SKM-1 treated with dmso at 0.1 percent for 144 hours (cell line): Measurements from ENCODE around the gene RNF123.
A peak's percentile ranks its signal among the peaks of the same experiment; 100 is the strongest.
"Not testable (repeated sequence)": the region's sequence is repeated elsewhere in the genome, so short reads cannot be mapped to it uniquely, and the experiment has no call there.

Source experiments
- DNase-seq: peaks from one replicate; lab custom pipeline; 2025; ENCODE audit not compliant: unreplicated experiment; lab: John Stamatoyannopoulos, UW

The RNF123 gene

DNA sequence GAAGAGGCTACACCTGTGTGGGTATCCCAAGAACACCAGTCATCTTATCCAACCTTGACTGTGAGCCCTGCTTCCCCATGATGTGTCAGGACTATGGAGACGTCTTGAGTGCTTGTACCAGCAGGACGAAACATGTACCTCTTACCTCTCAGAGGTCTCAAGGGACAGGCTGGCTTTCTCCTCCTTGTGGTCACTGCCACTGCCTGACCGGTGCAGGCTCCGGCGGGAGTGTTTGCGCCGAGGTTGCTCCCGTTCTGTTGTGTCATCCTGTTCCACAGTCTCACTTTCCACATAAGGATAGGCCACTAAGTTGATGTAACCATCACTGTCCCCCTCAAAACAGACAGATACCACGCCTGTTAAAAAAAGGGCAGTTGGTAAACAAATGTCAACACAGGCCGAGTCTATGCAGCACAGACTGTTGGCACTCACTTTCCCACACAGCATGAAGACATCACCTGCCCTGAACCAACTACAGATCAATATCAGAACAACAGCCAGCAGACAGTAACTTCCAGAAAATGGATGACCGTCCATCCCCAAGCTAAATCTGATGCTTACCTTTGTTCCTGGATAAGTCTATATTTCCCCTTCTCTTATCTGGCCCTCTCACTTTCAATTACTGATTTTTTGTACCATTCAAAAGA lies 48.8 kb downstream of the RNF123 start:
- DNase-seq, result no peak

DNA sequence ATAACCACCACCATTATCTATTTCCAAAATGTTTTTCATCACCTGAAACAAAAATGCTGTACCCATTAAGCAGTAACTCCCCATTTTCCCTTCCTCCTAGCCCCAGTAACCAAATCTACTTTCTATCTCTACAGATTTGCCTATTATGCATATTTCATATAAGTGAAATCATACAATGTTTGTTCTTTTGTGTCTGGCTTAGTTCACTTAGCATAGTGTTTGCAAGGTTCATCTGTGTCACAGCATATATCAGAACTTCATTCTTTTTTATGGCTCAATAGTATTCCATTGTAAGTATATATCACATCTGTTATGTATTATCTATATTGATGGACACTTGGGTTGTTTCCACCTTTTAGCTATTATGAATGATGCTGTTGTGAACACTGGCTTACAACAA lies 51.1 kb downstream of the RNF123 start:
- no peak for DNase-seq

DNA sequence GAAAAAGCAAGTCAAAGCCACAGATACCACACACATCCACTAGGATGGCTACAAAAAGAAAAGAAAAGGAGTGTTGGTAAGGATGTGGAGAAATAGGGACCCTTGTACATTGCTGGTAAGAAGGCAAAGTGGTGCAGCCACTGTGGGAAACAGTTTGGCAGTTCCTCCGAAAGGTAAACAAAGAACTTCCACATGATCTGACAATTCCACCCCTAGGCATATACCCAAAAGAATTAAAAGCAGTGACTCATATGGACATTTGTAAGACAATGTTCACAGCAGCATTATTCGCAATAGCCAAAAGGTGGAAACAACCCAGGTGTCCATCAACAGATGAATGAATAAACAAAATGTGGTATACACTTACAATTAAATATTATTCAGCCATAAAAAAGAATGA lies 56.6 kb downstream of the RNF123 start:
- no peak for DNase-seq

DNA sequence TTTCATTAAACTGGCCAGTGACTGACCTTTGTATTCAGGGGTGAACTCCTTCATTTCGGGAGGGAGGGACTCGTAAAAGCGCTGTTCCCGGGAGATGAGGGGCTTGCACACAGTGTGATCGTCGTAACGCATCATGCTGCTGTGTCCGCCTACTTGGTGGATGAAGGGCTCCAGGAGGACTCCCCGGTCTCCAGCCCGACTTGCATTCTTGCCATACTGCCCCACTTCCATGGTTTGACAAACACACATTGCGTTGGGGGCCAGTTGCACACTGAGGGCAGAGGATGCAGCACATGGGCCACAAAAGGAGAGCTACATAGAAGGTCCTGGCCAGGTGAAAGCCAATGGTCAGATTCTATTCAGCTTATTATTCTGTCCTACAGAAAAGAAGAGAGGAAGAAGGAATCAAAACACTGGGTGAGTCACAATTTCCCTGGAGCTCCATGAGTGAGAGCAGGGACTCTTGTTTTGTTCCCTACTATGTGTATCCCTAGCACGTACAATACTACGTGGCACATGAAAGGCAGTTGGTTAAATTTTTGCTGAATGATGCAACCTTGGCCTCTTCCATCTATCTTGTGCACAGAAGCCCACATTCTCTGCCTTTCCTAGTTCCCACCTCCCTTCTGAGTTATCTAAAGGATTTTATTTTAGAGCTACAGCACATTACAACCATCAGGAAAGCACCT lies 58.6 kb downstream of the RNF123 start:
- no peak for DNase-seq

DNA sequence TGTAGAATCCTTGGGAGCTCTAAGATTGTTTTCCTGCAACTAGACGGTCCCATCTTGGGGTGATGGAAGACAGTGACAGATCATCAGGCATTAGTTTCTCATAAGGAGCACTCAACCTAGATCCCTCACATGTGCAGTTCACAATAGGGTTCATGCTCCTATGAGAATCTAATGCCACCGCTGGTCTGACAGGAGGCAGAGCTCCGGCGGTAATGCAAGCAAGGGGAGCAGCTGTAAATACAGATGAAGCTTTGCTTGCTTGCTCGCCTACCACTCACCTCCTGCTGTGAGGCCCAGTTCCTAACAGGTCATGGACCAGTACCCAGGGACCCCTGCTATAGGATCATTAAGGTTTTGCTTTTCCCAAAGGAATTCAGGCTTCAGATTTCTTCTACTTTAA lies 59.5 kb downstream of the RNF123 start:
- DNase-seq, result not testable (repeated sequence)

DNA sequence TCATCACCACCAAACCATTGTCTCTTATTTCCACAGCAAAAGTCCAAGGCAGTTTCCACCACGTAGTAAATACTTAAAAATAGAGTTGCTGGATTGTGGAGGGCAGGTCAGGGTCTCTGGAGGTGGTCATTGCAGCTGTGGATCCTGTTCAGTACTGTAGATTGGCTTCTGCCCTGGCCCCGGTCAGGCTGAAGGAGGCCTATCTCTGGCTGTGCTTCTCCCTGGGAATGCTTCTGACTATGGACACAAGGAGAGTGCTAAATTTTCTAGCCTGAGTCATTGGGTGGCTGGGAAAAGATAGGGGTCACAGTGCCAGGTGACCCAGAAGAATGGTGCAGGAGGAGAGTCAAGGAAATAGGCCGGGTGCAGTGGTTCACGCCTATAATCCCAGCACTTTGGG lies 60.7 kb downstream of the RNF123 start:
- DNase-seq, result no peak

DNA sequence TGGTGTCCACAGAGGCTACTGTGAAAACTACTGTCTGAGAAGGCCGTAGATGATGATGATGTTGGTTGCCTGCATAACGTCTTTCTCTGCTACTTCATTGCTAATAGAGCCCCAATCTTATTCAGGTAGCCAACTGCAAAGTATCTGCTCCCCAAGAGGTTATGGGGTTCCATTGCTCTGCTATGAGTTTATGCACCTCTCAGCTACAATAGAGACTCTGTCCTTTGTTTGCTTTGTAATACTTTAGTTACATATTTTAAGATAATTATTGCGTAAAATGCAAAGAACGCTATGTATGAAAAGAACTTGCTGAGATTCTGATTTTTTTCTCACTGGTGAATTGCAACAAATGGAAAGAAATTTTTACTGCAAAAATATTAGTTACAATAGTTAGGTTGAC lies 62.1 kb downstream of the RNF123 start:
- no peak for DNase-seq

DNA sequence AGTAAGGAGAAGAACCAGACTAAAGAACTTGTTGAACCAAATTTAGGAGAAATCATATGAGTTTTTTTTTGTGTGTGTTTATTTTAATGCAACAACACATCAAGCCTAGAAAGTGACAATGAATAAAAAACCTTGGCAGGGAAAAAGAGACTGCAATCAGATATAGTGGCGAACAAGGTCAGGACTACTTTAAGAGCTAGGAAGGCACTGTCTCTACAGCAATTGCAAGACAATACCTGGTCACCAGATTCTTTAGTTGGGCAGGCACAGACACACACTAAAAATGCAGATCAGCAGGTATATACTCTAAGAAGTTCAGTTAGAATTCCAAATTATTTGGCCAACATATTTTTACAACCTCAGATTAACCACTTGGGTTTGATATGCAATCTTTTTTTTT lies 65.2 kb downstream of the RNF123 start:
- DNase-seq, result no peak

DNA sequence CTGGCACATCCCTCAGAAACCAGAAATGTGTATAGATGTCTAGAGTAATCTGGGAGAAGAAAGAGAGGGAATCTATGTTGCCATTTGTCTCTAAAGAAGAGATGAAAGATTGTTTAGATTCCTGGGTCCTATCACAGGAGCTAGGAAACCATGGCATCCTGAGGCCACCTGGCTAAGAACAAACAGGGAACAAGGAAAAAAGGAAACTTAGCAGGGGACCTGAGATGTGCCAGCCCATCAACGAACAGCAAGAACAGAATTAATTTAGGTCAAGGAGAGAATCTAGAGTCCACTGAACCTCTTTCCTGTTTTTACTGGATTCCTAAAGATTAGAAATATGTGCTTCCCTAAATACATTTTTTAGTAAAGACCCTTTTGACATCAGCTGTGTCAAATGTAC lies 66.7 kb downstream of the RNF123 start:
- no peak for DNase-seq

DNA sequence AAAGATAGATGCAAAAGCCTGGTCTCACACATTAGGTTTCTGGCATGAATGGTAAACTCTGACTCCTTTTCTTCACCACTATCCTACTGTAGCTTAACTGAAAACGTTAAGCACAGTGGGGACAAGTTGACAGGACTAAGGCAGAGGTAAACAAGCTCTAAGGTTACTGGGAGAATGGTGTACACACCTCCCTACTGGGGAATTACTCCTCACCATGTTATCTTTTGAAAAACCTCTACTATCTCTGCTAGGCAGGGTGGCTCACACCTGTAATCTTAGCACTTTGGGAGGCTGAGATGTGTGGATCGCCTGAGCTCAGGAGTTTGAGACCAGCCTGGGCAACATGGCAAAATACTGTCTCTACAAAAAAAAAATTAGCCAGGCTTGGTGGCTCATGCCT lies 67.8 kb downstream of the RNF123 start:
- no peak for DNase-seq

DNA sequence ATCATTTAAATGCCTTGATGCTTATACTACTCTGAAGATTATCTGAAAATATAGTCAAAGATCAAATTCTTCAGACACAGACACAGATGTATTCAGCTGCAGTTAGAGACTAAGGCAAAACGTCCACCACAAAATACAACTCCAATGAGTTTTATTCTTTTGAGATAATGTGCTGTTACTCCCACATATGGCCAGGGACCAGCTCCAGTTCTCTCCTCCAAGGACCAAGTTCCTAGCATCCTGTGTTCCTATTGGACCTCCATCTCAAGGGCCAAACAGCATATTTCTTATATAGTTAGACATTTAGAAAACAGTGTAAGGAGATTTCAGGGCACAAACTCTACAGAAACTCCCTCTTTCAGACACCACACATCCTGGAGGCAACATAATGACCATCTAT lies 69.9 kb downstream of the RNF123 start:
- DNase-seq, result no peak

DNA sequence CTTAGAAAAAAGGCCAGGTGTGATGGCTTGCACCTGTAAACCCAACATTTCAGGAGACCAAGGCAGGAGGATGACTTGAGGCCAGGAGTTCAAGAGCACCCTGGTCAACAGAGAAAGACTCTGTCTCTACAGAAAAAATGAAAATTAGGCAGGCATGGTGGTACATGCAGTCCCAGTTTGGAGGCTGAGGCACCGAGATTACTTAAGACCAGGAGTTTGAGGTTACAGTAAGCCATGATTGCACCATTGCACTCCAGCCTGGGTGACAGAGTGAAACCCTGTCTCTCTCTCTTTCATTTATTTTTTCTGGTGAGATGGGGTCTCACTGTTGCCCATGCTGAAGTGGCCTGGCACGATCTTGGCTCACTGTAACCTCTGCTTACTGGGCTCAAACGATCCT lies 72.3 kb downstream of the RNF123 start:
- peak; percentile 6 for DNase-seq

DNA sequence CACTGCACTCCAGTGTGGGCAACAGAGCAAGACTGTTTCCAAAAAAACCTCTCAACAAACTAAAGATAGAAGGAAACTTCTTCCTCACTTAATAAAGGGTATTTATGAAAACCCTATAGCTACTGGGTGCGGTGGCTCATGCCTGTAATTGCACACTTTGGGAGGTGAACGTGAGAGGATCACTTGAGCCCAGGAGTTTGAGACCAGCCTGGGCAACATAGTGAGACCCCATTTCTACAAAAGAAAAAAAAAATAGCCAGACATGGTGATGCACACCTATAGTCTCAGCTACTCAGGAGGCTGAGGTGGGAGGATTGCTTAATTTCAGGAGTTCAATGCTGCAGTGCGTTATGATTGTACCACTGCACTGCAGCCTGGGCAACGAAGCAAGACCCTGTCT lies 74.6 kb downstream of the RNF123 start:
- DNase-seq, result no peak

DNA sequence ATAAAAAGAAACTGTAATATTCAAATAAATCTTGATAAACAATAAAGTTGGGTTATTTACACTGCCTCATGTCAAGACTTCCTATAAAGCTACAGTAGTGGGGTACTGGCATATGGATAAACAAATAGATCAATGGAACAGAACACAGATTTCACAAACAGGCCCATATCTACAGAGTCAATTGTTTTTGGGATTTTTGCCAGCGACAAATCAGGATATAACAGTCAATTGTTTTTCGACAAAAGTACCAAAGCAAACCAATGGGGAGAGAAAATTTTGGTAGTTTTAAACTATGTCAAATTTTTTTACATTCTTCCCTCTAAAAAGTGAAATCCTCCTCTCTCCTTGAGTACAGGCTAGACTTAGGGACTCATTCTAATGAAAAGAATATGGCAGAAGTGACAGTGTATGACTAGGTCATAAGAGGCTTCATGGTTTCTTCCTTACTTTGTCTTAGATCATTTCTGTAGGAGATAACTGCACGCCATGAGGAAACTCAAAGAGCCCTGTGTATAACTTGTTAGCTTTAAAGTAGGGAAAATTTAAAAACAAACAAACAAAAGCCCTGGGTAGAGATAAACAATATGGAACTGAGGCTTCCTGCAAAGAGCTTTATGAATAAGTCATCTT lies 80.0 kb downstream of the RNF123 start:
- no peak for DNase-seq

DNA sequence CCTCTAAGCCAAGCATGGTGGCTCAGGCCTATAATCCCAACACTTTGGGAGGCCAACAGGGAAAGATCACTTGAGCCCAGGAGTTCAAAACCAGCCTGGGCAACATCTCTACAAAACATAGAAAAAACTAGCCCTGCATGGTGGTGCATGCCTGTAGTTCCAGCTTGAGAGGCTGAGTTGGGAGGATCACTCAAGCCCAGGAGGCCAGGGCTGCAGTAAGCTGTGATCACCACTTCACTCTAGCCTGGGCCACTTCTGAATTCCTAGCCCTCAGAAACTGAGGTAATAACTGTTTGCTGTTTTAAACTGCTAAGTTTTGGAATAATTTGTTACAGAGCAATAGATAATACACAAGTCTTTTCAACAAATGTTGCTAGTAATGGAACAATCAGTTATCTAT lies 80.6 kb downstream of the RNF123 start:
- no peak for DNase-seq
